HepG2 (cell line): ENCODE data around the gene MTTP. TPM values are rescaled to one million over a fixed set of nuclear protein-coding genes. Genes with fewer than 3 reads are reported as not detected.

Experiments
- HMG20A ChIP-seq: IDR thresholded peaks from 2 replicates; pipeline ENCODE4 v1.6.1; 2016; ENCODE audit warnings: borderline replicate concordance
- HNF4G ChIP-seq, 2 experiments: sonication (generic) in 1 of 2; formaldehyde crosslinking in 1 of 2; IDR thresholded peaks; 2 replicates each; pipeline versions ENCODE4 v1.4.0 to v1.6.1; 2011 to 2020; ENCODE audit warnings: borderline replicate concordance in 2 of 2, low read depth in 2 of 2, mild to moderate bottlenecking in 2 of 2, low read length in 1 of 2, missing genetic modification reagents in 1 of 2, moderate library complexity in 1 of 2
- KDM2A ChIP-seq: sonication (generic); formaldehyde crosslinking; IDR thresholded peaks from 2 replicates; pipeline ENCODE4 v1.4.0; 2020; ENCODE audit warnings: low read depth, missing genetic modification reagents, borderline replicate concordance
- MIER2 ChIP-seq: IDR thresholded peaks from 2 replicates; pipeline ENCODE4 v1.6.1; 2016; ENCODE audit warnings: missing biosample characterization, missing genetic modification reagents
- MIXL1 ChIP-seq: IDR thresholded peaks from 2 replicates; pipeline ENCODE4 v1.6.1; 2016
- NR2F6 ChIP-seq, 2 experiments: IDR thresholded peaks; 2 replicates each; pipeline ENCODE4 v1.6.1; 2016; ENCODE audit warnings: antibody characterized with exemption in 1 of 2, mild to moderate bottlenecking in 1 of 2
- RAD21 ChIP-seq: fragments of 450-650 bp; formaldehyde crosslinking; IDR thresholded peaks from 2 replicates; pipeline ENCODE4 v1.5.0; 2020; ENCODE audit warnings: mild to moderate bottlenecking
- RBAK ChIP-seq: sonication (generic); formaldehyde crosslinking; IDR thresholded peaks from 2 replicates; pipeline ENCODE4 v1.5.1; 2020; ENCODE audit warnings: mild to moderate bottlenecking, missing genetic modification reagents
- RXRB ChIP-seq: IDR thresholded peaks from 2 replicates; pipeline ENCODE4 v1.6.1; 2016; ENCODE audit warnings: borderline replicate concordance, missing genetic modification reagents, missing compliant biosample characterization
- SMC3 ChIP-seq: IDR thresholded peaks from 2 replicates; pipeline ENCODE4 v1.6.1; 2011; ENCODE audit warnings: low read length, improper control_type of control experiment
- SRSF1 ChIP-seq: fragments of 200-400 bp; formaldehyde crosslinking; optimal IDR thresholded peaks from 2 replicates; pipeline ENCODE3; 2017; ENCODE audit warnings: mild to moderate bottlenecking, low read depth, low read length, moderate library complexity
- ZFX ChIP-seq: sonication (generic); formaldehyde crosslinking; IDR thresholded peaks from 2 replicates; pipeline ENCODE4 v1.4.0; 2020; ENCODE audit warnings: mild to moderate bottlenecking, low read depth, missing genetic modification reagents, moderate library complexity
- ZNF775 ChIP-seq: sonication (generic); formaldehyde crosslinking; IDR thresholded peaks from 2 replicates; pipeline ENCODE4 v1.4.0; 2020; ENCODE audit warnings: missing genetic modification reagents, mild to moderate bottlenecking, moderate library complexity, borderline replicate concordance
- ZNF780A ChIP-seq: sonication (generic); formaldehyde crosslinking; IDR thresholded peaks from 2 replicates; pipeline ENCODE4 v1.8.0; 2022; ENCODE audit warnings: mild to moderate bottlenecking, missing genetic modification reagents, moderate library complexity
- polyA plus RNA-seq, 8 experiments: library from polyadenylated mRNA; depleted of rRNA in 3 of 8; stranded (reverse) in 7 of 8; unstranded in 1 of 8; fragments of >200 nt; fragmentation: Illumina TruSeq in 4 of 8; extraction: Trizol in 4 of 8; gene quantifications; 2 replicates each; pipeline versions ENCODE4 v1.2.1 to v1.2.3, GENCODE V29; 2011 to 2016; ENCODE audit warnings: low read depth in 4 of 8, missing spikeins in 1 of 8, mixed read lengths in 1 of 8; ENCODE audit not compliant: insufficient read depth in 1 of 8
- total RNA-seq, 5 experiments: library from RNA; depleted of rRNA; stranded (reverse); fragments of >200 nt; fragmentation: Illumina TruSeq; extraction: Trizol; gene quantifications; 2 replicates each; pipeline ENCODE4 v1.2.3, GENCODE V29; 2016; ENCODE audit warnings: low read depth in 1 of 5
- TF ChIP-seq, protein P1 (sequence below): IDR thresholded peaks from 2 replicates; pipeline ENCODE4 v1.6.1; 2018; ENCODE audit warnings: missing genetic modification reagents, mild to moderate bottlenecking, missing compliant biosample characterization
- TF ChIP-seq, protein P2 (sequence below): sonication (generic); formaldehyde crosslinking; IDR thresholded peaks from 2 replicates; pipeline ENCODE4 v1.4.0; 2020; ENCODE audit warnings: mild to moderate bottlenecking, missing genetic modification reagents
- TF ChIP-seq, protein P3 (sequence below): sonication (generic); formaldehyde crosslinking; IDR thresholded peaks from 2 replicates; pipeline ENCODE4 v1.4.0; 2020; ENCODE audit warnings: missing genetic modification reagents, borderline replicate concordance

MTTP gene
- total and polyA plus RNA-seq, 2 of the 13 experiments (the other 11 are each of a cell fraction or from before 2014, with no cell fraction given): 84.7 to 102 TPM

DNA sequence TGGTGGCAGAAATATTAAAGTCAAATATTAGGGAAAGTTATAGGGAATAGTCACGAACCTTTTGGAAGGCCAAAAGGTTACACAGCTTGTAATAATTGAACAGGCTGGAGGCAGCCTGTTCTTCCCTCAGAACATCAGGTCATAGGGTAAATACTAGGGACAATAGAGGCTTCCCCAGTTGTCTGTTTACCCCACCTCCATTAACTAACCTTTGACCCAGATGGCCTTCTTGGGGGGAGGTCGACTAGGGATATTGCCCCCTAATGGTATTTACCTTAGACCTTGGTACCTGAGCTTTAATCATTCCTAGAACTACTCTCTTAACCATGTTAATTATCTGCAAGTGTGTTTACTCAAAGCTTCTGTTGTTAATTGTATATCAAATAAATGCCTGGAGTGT, 37.8 kb upstream of the MTTP start (continued):
- TF ChIP-seq HMG20A (no peak), NR2F6 (IDR thresholded peaks at IDR 0.05) (peak; percentile 83), NR2F6 (CRISPR knock-in tag; IDR thresholded peaks at IDR 0.05) (peak; percentile 67), MIER2 (CRISPR knock-in tag) (no peak), ZFX (CRISPR knock-in tag) (no peak), HNF4G (IDR thresholded peaks at IDR 0.05; ENCODE audit: borderline replicate concordance, low read depth, low read length) (peak; percentile 32; the same call in 1 of the 2 replicates), HNF4G (CRISPR knock-in tag; IDR thresholded peaks at IDR 0.05; ENCODE audit: borderline replicate concordance, low read depth) (no peak), RAD21 (CRISPR knock-in tag) (no peak), SRSF1 (no peak), SMC3 (no peak), KDM2A (no peak), RXRB (CRISPR knock-in tag) (peak; percentile 31; the same call in 1 of the 2 replicates), MIXL1 (CRISPR knock-in tag) (peak; percentile 35; the same call in 1 of the 2 replicates), ZNF775 (CRISPR knock-in tag) (no peak), RBAK (CRISPR knock-in tag) (no peak), ZNF780A (CRISPR knock-in tag) (no peak)
- TF ChIP-seq, protein P1, sequence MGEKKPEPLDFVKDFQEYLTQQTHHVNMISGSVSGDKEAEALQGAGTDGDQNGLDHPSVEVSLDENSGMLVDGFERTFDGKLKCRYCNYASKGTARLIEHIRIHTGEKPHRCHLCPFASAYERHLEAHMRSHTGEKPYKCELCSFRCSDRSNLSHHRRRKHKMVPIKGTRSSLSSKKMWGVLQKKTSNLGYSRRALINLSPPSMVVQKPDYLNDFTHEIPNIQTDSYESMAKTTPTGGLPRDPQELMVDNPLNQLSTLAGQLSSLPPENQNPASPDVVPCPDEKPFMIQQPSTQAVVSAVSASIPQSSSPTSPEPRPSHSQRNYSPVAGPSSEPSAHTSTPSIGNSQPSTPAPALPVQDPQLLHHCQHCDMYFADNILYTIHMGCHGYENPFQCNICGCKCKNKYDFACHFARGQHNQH (CRISPR knock-in tag): no peak
- TF ChIP-seq, protein P2, sequence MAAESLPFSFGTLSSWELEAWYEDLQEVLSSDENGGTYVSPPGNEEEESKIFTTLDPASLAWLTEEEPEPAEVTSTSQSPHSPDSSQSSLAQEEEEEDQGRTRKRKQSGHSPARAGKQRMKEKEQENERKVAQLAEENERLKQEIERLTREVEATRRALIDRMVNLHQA (CRISPR knock-in tag): no peak
- TF ChIP-seq, protein P3, sequence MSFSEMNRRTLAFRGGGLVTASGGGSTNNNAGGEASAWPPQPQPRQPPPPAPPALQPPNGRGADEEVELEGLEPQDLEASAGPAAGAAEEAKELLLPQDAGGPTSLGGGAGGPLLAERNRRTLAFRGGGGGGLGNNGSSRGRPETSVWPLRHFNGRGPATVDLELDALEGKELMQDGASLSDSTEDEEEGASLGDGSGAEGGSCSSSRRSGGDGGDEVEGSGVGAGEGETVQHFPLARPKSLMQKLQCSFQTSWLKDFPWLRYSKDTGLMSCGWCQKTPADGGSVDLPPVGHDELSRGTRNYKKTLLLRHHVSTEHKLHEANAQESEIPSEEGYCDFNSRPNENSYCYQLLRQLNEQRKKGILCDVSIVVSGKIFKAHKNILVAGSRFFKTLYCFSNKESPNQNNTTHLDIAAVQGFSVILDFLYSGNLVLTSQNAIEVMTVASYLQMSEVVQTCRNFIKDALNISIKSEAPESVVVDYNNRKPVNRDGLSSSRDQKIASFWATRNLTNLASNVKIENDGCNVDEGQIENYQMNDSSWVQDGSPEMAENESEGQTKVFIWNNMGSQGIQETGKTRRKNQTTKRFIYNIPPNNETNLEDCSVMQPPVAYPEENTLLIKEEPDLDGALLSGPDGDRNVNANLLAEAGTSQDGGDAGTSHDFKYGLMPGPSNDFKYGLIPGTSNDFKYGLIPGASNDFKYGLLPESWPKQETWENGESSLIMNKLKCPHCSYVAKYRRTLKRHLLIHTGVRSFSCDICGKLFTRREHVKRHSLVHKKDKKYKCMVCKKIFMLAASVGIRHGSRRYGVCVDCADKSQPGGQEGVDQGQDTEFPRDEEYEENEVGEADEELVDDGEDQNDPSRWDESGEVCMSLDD: no peak
